ENCODE results near the gene SH2D3A. TPM values are rescaled to one million over a fixed set of nuclear protein-coding genes. Genes with fewer than 3 reads are reported as not detected.

SH2D3A gene
- total RNA-seq, 2 donors from 2014 or later: 10.7 to 16.4 TPM

DNA sequence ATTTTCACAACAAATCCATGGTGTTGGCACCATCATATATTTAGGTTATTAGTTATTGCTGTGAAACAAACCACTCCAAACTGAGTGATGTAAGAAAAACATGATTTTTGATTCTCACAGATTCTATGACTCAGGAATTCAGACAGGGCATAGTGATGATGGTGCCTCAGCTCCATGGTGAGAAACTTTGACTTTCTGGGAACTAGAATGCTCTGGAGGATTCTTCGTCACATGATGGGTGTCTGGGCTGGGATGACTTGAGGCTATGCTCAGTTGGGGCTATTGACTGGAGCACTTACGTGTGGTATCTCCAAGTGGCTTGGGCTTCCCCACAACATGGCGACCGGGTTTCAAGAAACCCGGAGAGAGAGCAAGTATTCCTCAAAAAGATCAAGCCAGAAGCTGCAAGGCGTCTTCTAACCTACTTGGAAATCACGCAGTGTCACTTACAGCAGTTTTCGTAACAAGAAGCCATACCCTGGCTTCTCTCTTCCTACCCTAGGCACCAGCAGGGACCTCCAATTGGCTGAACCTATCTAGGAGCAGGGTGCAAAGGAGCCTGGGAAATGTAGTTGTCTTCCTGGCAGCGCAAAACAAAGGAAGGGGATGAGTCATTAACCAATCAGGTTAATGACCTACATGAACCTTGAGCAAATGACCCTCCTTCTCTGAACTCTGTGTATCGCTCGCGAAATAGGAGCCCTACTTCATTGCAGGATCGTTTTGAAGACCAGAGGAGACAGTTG lies 27.6 kb upstream of the SH2D3A start:
- Mint-ChIP-seq H3K9me3 (peaks cover 54% of the 10 kb centered on the region), H3K27ac (no peak overlapping the region), H3K36me3 (ENCODE audit: low read depth) (no peaks in the 10 kb centered on the region), H3K4me3 (no peak overlapping the region), H3K4me1 (no peaks in the 10 kb centered on the region), H3K27me3 (ENCODE audit: insufficient read depth) (peaks cover 4% of the 10 kb centered on the region)
- Histone ChIP-seq H3K27me3 (ENCODE audit: control insufficient read depth, insufficient read depth, low read length, poor library complexity, severe bottlenecking) (no peaks in the 10 kb centered on the region), H3K36me3 (ENCODE audit: control insufficient read depth, insufficient read depth, low read length) (no peaks in the 10 kb centered on the region), H3K9me3 (ENCODE audit: control insufficient read depth, low read length) (peaks cover 55% of the 10 kb centered on the region), H3K4me1 (ENCODE audit: control insufficient read depth, insufficient read depth, low read length) (no peaks in the 10 kb centered on the region), H3K4me3 (ENCODE audit: low read length) (no peak overlapping the region), H3K27ac (ENCODE audit: low read depth, low read length) (no peak overlapping the region), H3K9ac (ENCODE audit: extremely low read depth, low read length, poor library complexity, severe bottlenecking) (no peak overlapping the region)
- DNase-seq: peak; percentile 64
- TF ChIP-seq CTCF (conservative IDR thresholded peaks at IDR 0.05): no peak
- 75 to 82% methylated on average over 12 to 13 of the region's 13 CpGs for WGBS, 2 experiments (ENCODE audit: insufficient coverage in 1 of 2, insufficient read length in 1 of 2)

DNA sequence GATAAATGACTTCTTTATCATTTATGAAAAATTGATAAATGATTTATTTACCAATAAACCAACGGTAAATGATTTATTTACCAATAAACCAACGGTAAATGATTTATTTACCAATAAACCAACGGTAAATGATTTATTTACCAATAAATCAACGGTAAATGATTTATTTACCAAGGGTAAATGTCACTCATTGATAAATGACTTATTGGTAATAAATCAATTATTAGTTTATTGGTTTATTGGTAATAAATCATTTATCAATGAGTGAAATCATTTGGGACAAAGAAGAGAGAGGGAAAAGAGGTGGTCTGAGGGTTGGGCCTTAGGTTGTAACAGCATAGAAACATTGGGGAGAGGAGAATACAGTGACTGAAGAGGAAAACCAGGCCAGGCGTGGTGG lies 26.7 kb upstream of the SH2D3A start:
- H3K27me3 Mint-ChIP-seq (ENCODE audit: insufficient read depth): peaks cover 5% of the 10 kb centered on the region
- no peak for TF ChIP-seq CTCF (conservative IDR thresholded peaks at IDR 0.05)
- no peak overlapping the region for H3K9ac ChIP-seq (ENCODE audit: extremely low read depth, low read length, poor library complexity, severe bottlenecking)
- no peak overlapping the region for H3K4me3 Mint-ChIP-seq
- peaks cover 55% of the 10 kb centered on the region for H3K9me3 ChIP-seq (ENCODE audit: control insufficient read depth, low read length)
- H3K27me3 ChIP-seq (ENCODE audit: control insufficient read depth, insufficient read depth, low read length, poor library complexity, severe bottlenecking): no peaks in the 10 kb centered on the region
- no peaks in the 10 kb centered on the region for H3K4me1 ChIP-seq (ENCODE audit: control insufficient read depth, insufficient read depth, low read length)
- no peaks in the 10 kb centered on the region for H3K4me1 Mint-ChIP-seq
- no peak overlapping the region for H3K27ac ChIP-seq (ENCODE audit: low read depth, low read length)
- no peak overlapping the region for H3K27ac Mint-ChIP-seq
- H3K36me3 ChIP-seq (ENCODE audit: control insufficient read depth, insufficient read depth, low read length): no peaks in the 10 kb centered on the region
- H3K36me3 Mint-ChIP-seq (ENCODE audit: low read depth): no peaks in the 10 kb centered on the region
- WGBS, 2 experiments (ENCODE audit: insufficient coverage in 1 of 2, insufficient read length in 1 of 2): 84 to 86% methylated on average over 1 of the region's 5 CpGs
- H3K4me3 ChIP-seq (ENCODE audit: low read length): no peak overlapping the region
- no peak for DNase-seq
- H3K9me3 Mint-ChIP-seq: peaks cover 54% of the 10 kb centered on the region

DNA sequence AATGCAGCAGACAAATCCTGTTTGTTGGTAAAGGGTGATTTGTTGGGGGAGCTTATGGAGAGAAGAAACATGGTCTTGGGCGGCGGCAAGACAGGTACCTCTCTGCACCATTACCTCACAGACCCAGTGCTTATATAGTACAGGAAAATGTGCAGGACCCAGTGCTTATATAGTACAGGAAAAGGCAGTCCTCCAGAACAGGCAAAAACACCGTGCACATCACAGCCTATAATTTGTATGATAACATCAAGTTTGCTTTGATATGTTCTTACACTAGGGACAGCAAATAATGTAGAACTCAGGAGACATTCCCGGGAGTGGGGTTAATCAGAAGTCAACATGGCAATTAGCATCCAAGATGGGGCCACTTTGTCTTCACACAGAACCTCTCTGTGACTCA lies 26.2 kb upstream of the SH2D3A start:
- no peak overlapping the region for H3K27ac Mint-ChIP-seq
- H3K36me3 Mint-ChIP-seq (ENCODE audit: low read depth): no peaks in the 10 kb centered on the region
- peaks cover 59% of the 10 kb centered on the region for H3K9me3 Mint-ChIP-seq
- Histone ChIP-seq H3K36me3 (ENCODE audit: control insufficient read depth, insufficient read depth, low read length) (no peaks in the 10 kb centered on the region), H3K27ac (ENCODE audit: low read depth, low read length) (no peak overlapping the region), H3K27me3 (ENCODE audit: control insufficient read depth, insufficient read depth, low read length, poor library complexity, severe bottlenecking) (no peaks in the 10 kb centered on the region), H3K4me3 (ENCODE audit: low read length) (no peak overlapping the region), H3K4me1 (ENCODE audit: control insufficient read depth, insufficient read depth, low read length) (no peaks in the 10 kb centered on the region), H3K9me3 (ENCODE audit: control insufficient read depth, low read length) (peaks cover 55% of the 10 kb centered on the region), H3K9ac (ENCODE audit: extremely low read depth, low read length, poor library complexity, severe bottlenecking) (no peak overlapping the region)
- peaks cover 10% of the 10 kb centered on the region for H3K27me3 Mint-ChIP-seq (ENCODE audit: insufficient read depth)
- TF ChIP-seq CTCF (conservative IDR thresholded peaks at IDR 0.05): no peak
- no peak overlapping the region for H3K4me3 Mint-ChIP-seq
- no peaks in the 10 kb centered on the region for H3K4me1 Mint-ChIP-seq
- DNase-seq: no peak
- WGBS, 2 experiments (ENCODE audit: insufficient coverage in 1 of 2, insufficient read length in 1 of 2): 20 to 67% methylated on average over 1 to 2 of the region's 4 CpGs
